ENCODE measurements around the gene ADISSP. TPM values are rescaled to one million over a fixed set of nuclear protein-coding genes. Genes with fewer than 3 reads are reported as not detected.

The ADISSP gene
- total and polyA plus RNA-seq, 2 donors (not counting 1 experiment from before 2014, with no cell fraction given): 18.4 to 28.8 TPM

- ChIA-PET POLR2A (no interaction called here), CTCF (interaction anchor here (0.7 to 2.5 kb wide), 12 partner anchors 8 to 147 kb away, joined by 3 to 13 read pairs (median 3); partner anchors contain the start of genes ADISSP and GFRA4)
- 54% methylated on average over 6 of the region's 6 CpGs for whole genome bisulfite sequencing (ENCODE audit: insufficient coverage)
- H2AFZ ChIP-seq (ENCODE audit: insufficient read depth, low read depth, low read length, poor library complexity, severe bottlenecking): no peak overlapping the region
- no peaks in the 10 kb centered on the region for H3K4me1 Mint-ChIP-seq
- peaks cover 17% of the 10 kb centered on the region for H3K27me3 Mint-ChIP-seq
- no peak for DNase-seq
- no peaks in the 10 kb centered on the region for H3K9me3 Mint-ChIP-seq (ENCODE audit: insufficient read depth)
- no peak overlapping the region for H3K4me3 ChIP-seq (ENCODE audit: control extremely low read depth in 1 of 5, extremely low read depth in 1 of 5, insufficient read depth in 1 of 5, low read depth in 2 of 5, low read length in 4 of 5)
- no peaks in the 10 kb centered on the region for H3K36me3 ChIP-seq (replicated peaks in 1 of 2; ENCODE audit: control extremely low read depth in 1 of 2, control insufficient read depth in 1 of 2, extremely low read depth in 1 of 2, insufficient read depth in 2 of 2, low read length in 1 of 2)
- TF ChIP-seq CTCF (IDR thresholded peaks at IDR 0.05) (no peak), EZH2 (IDR thresholded peaks at IDR 0.05; ENCODE audit: borderline replicate concordance, insufficient read depth, low read depth, low read length, poor library complexity, severe bottlenecking) (no peak)
- peaks cover 0 to 17% (median 0%) of the 10 kb centered on the region in 4 experiments for H3K27me3 ChIP-seq (replicated peaks in 1 of 4; ENCODE audit: control extremely low read depth in 1 of 4, control insufficient read depth in 3 of 4, insufficient read depth in 4 of 4, low read length in 3 of 4)
- H4K20me1 ChIP-seq (ENCODE audit: control insufficient read depth, insufficient read depth, low read length, poor library complexity, severe bottlenecking): no peaks in the 10 kb centered on the region
- ATAC-seq (ENCODE audit: low read depth): no peak
- H3K27ac ChIP-seq (ENCODE audit: low read length in 2 of 2): no peak overlapping the region
- H3K9ac ChIP-seq (ENCODE audit: low read length): no peak overlapping the region
- no peak overlapping the region for H3K4me2 ChIP-seq (replicated peaks; ENCODE audit: low read depth, low read length, poor library complexity, severe bottlenecking)
- no peaks in the 10 kb centered on the region for H3K4me1 ChIP-seq (ENCODE audit: control insufficient read depth in 2 of 2, insufficient read depth in 2 of 2, low read length in 2 of 2)
- no peak overlapping the region for H3K4me3 Mint-ChIP-seq
- H3K9me3 ChIP-seq (ENCODE audit: control extremely low read depth in 1 of 3, control insufficient read depth in 2 of 3, insufficient read depth in 1 of 3, low read length in 2 of 3): no peaks in the 10 kb centered on the region
- no peaks in the 10 kb centered on the region for H3K79me2 ChIP-seq (ENCODE audit: control insufficient read depth, insufficient read depth, low read length)
- no peak overlapping the region for H3K27ac Mint-ChIP-seq
- intact Hi-C loops (cut with micrococcal nuclease): loop anchor here (2.0 kb wide), 1 partner anchor 33 kb away; no protein-coding TSS in a partner anchor
Measured at GRCh38 chr20:3710011-3710466, 57.5 kb downstream of the ADISSP start.

GRCh38 chr20:3707508-3707899 lies 60.0 kb downstream of the ADISSP start:
- peaks cover 0 to 17% (median 0%) of the 10 kb centered on the region in 4 experiments for H3K27me3 ChIP-seq (replicated peaks in 1 of 4; ENCODE audit: control extremely low read depth in 1 of 4, control insufficient read depth in 3 of 4, insufficient read depth in 4 of 4, low read length in 3 of 4)
- Mint-ChIP-seq H3K4me1 (no peaks in the 10 kb centered on the region), H3K27ac (no peak overlapping the region), H3K4me3 (no peak overlapping the region), H3K27me3 (peaks cover 20% of the 10 kb centered on the region), H3K9me3 (ENCODE audit: insufficient read depth) (no peaks in the 10 kb centered on the region)
- no peaks in the 10 kb centered on the region for H3K9me3 ChIP-seq (ENCODE audit: control extremely low read depth in 1 of 3, control insufficient read depth in 2 of 3, insufficient read depth in 1 of 3, low read length in 2 of 3)
- intact Hi-C loops (cut with micrococcal nuclease): no loop called here
- WGBS (ENCODE audit: insufficient coverage): 93% methylated on average over 3 of the region's 3 CpGs
- no peaks in the 10 kb centered on the region for H4K20me1 ChIP-seq (ENCODE audit: control insufficient read depth, insufficient read depth, low read length, poor library complexity, severe bottlenecking)
- no peaks in the 10 kb centered on the region for H3K36me3 ChIP-seq (replicated peaks in 1 of 2; ENCODE audit: control extremely low read depth in 1 of 2, control insufficient read depth in 1 of 2, extremely low read depth in 1 of 2, insufficient read depth in 2 of 2, low read length in 1 of 2)
- ATAC-seq (ENCODE audit: low read depth) (no peak), DNase-seq (no peak)
- no peak overlapping the region for H3K4me3 ChIP-seq (ENCODE audit: control extremely low read depth in 1 of 5, extremely low read depth in 1 of 5, insufficient read depth in 1 of 5, low read depth in 2 of 5, low read length in 4 of 5)
- no peak for TF ChIP-seq EZH2 (IDR thresholded peaks at IDR 0.05; ENCODE audit: borderline replicate concordance, insufficient read depth, low read depth, low read length, poor library complexity, severe bottlenecking)
- TF ChIP-seq CTCF (IDR thresholded peaks at IDR 0.05): no peak
- ChIA-PET CTCF (interaction anchor here (1.1 to 1.2 kb wide), 2 partner anchors 30 to 377 kb away, joined by 4 to 7 read pairs; no protein-coding TSS in a partner anchor), POLR2A (interaction anchor here (0.5 kb wide), 1 partner anchor 309 kb away, joined by 7 read pairs; no protein-coding TSS in a partner anchor)
- no peak overlapping the region for H3K4me2 ChIP-seq (replicated peaks; ENCODE audit: low read depth, low read length, poor library complexity, severe bottlenecking)
- no peak overlapping the region for H3K27ac ChIP-seq (ENCODE audit: low read length in 2 of 2)
- H3K4me1 ChIP-seq (ENCODE audit: control insufficient read depth in 2 of 2, insufficient read depth in 2 of 2, low read length in 2 of 2): no peaks in the 10 kb centered on the region
- H3K79me2 ChIP-seq (ENCODE audit: control insufficient read depth, insufficient read depth, low read length): no peaks in the 10 kb centered on the region
- no peak overlapping the region for H2AFZ ChIP-seq (ENCODE audit: insufficient read depth, low read depth, low read length, poor library complexity, severe bottlenecking)
- no peak overlapping the region for H3K9ac ChIP-seq (ENCODE audit: low read length)

All from B cell (primary cell).